Spleen (tissue), 7 donors: ENCODE data around the gene TEX53.

Source experiments
- CTCF ChIP-seq, 11 experiments: fragments of 200-600 bp in 7 of 11; fragments of 450-650 bp in 4 of 11; sonication (generic) in 4 of 11; IDR thresholded peaks in 8 of 11; conservative IDR thresholded peaks in 3 of 11; 1 replicate in 7 of 11; 2 replicates in 4 of 11; pipeline versions ENCODE4 v1.4.0 to v1.8.0; 2016 to 2021; ENCODE audit warnings: antibody characterized with exemption in 11 of 11, inconsistent platforms in 4 of 11, mild to moderate bottlenecking in 1 of 11
- POLR2A ChIP-seq, 3 donors: fragments of 450-650 bp; IDR thresholded peaks; one replicate each; pipeline ENCODE4 v1.5.1; 2017; ENCODE audit warnings: antibody characterized with exemption in 3 of 3, mild to moderate bottlenecking in 1 of 3
- POLR2AphosphoS5 ChIP-seq, 3 donors: sonication (generic); formaldehyde crosslinking; IDR thresholded peaks; one replicate each; pipeline ENCODE4 v1.5.1; 2017; ENCODE audit warnings: antibody characterized with exemption in 3 of 3
- donor health status: DM: no; HTN: no; CAD: no; lungs with moderate emphysema.
- donor health status: DM: no; HTN: no; CAD: no.
- donor health status: DM: no; HTN: no; CAD: no.

GRCh38 chr9:114633438-114634089 is 24.0 kb downstream of the TEX53 start:
- no peak for TF ChIP-seq CTCF (IDR thresholded peaks at IDR 0.05 in 8 of 11, conservative IDR thresholded peaks at IDR 0.05 in 3 of 11)
- TF ChIP-seq POLR2A (IDR thresholded peaks at IDR 0.05) = no peak
- TF ChIP-seq POLR2AphosphoS5 (IDR thresholded peaks at IDR 0.05) = no peak
